GM12878 (cell line): ENCODE results near the gene DMRTC2. TPM values are rescaled to one million over a fixed set of nuclear protein-coding genes. Genes with fewer than 3 reads are reported as not detected.
A peak's percentile ranks its signal among the peaks of the same experiment; 100 is the strongest.

Experiments used
- ASH2L ChIP-seq: fragments of 300-600, 200-600 bp; sonication (generic); IDR thresholded peaks from 2 replicates; pipeline ENCODE4 v1.6.1; 2017; ENCODE audit warnings: low read depth, mild to moderate bottlenecking, borderline replicate concordance
- ESRRA ChIP-seq: IDR thresholded peaks from 2 replicates; pipeline ENCODE4 v1.6.1; 2012; ENCODE audit warnings: mild to moderate bottlenecking, low read length, improper control_type of control experiment
- HDAC6 ChIP-seq: fragments of 200-600 bp; sonication (generic); IDR thresholded peaks from one replicate; pipeline ENCODE4 v1.8.0; 2017; ENCODE audit warnings: antibody characterized with exemption; ENCODE audit not compliant: unreplicated experiment
- JUND ChIP-seq: IDR thresholded peaks from 2 replicates; pipeline ENCODE4 v1.6.1; 2012; ENCODE audit warnings: low read depth, mild to moderate bottlenecking, low read length, improper control_type of control experiment, moderate library complexity
- KDM1A ChIP-seq: fragments of 200-600 bp; sonication (generic); IDR thresholded peaks from 2 replicates; pipeline ENCODE4 v1.6.1; 2016; ENCODE audit warnings: borderline replicate concordance
- MTA3 ChIP-seq: IDR thresholded peaks from 2 replicates; pipeline ENCODE4 v1.6.1; 2012; ENCODE audit warnings: low read length, inconsistent platforms, borderline replicate concordance
- NFIC ChIP-seq: IDR thresholded peaks from 2 replicates; pipeline ENCODE4 v1.6.1; 2012; ENCODE audit warnings: low read depth, mild to moderate bottlenecking, inconsistent platforms, low read length, moderate library complexity
- NFXL1 ChIP-seq: fragments of 450-650 bp; IDR thresholded peaks from 2 replicates; pipeline ENCODE4 v1.6.1; 2017; ENCODE audit warnings: antibody characterized with exemption, mild to moderate bottlenecking, borderline replicate concordance
- NFYB ChIP-seq: IDR thresholded peaks from 2 replicates; pipeline ENCODE4 v1.6.1; 2011; ENCODE audit warnings: low read depth, mild to moderate bottlenecking, low read length, improper control_type of control experiment, moderate library complexity; ENCODE audit not compliant: insufficient read depth
- NR2F1 ChIP-seq: fragments of 450-650 bp; conservative IDR thresholded peaks from 2 replicates; pipeline ENCODE4 v1.6.1; 2017; ENCODE audit warnings: mild to moderate bottlenecking
- NRF1 ChIP-seq: conservative IDR thresholded peaks from 2 replicates; pipeline ENCODE4 v1.6.1; 2011; ENCODE audit warnings: mild to moderate bottlenecking, low read depth, low read length, improper control_type of control experiment
- POLR2A ChIP-seq: IDR thresholded peaks from 2 replicates; pipeline ENCODE4 v1.6.1; 2011; ENCODE audit warnings: low read depth, mild to moderate bottlenecking, low read length
- POU2F2 ChIP-seq: IDR thresholded peaks from 3 replicates; pipeline ENCODE4 v1.6.1; 2011; ENCODE audit warnings: low read depth, mild to moderate bottlenecking, low read length, borderline replicate concordance
- SMARCA5 ChIP-seq: fragments of 450-650 bp; IDR thresholded peaks from 2 replicates; pipeline ENCODE4 v1.6.1; 2017; ENCODE audit warnings: mild to moderate bottlenecking
- SREBF1 ChIP-seq: IDR thresholded peaks from 2 replicates; pipeline ENCODE4 v1.6.1; 2012; ENCODE audit warnings: mild to moderate bottlenecking, low read length
- SREBF2 ChIP-seq: IDR thresholded peaks from 2 replicates; pipeline ENCODE4 v1.6.1; 2012; ENCODE audit warnings: mild to moderate bottlenecking, low read length
- ZBTB40 ChIP-seq: fragments of 450-650 bp; IDR thresholded peaks from 2 replicates; pipeline ENCODE4 v1.6.1; 2016; ENCODE audit warnings: mild to moderate bottlenecking, moderate library complexity, borderline replicate concordance
- ZNF207 ChIP-seq: fragments of 450-650 bp; IDR thresholded peaks from 2 replicates; pipeline ENCODE4 v1.6.1; 2014; ENCODE audit warnings: antibody characterized with exemption, mild to moderate bottlenecking, borderline replicate concordance
- ZSCAN29 ChIP-seq: fragments of 450-650 bp; IDR thresholded peaks from 2 replicates; pipeline ENCODE4 v1.6.1; 2017; ENCODE audit warnings: mild to moderate bottlenecking, moderate library complexity
- polyA plus RNA-seq, 11 experiments: library from polyadenylated mRNA; depleted of rRNA in 4 of 11; unstranded in 6 of 11; stranded (reverse) in 5 of 11; fragments of >200 nt; fragmentation: Nextera tagmentation in 4 of 11; fragmentation: Illumina TruSeq in 1 of 11; extraction: Ambion mirVana in 4 of 11; extraction: Trizol in 1 of 11; gene quantifications; 1 replicate in 1 of 11; 2 replicates in 10 of 11; pipeline versions ENCODE4 v1.2.1 to v1.2.3, GENCODE V29; 2011 to 2016; ENCODE audit warnings: inconsistent platforms in 2 of 11, missing spikeins in 2 of 11, low read depth in 1 of 11
- total RNA-seq, 4 experiments: library from RNA; depleted of rRNA in 3 of 4; stranded (reverse); fragments of >200 nt in 3 of 4; fragmentation: Illumina TruSeq in 1 of 4; extraction: Trizol in 1 of 4; gene quantifications; 2 replicates each; pipeline versions ENCODE4 v1.2.1 to v1.2.3, GENCODE V29; 2013 to 2021
- TF ChIP-seq, protein P1 (sequence below): fragments of 450-650 bp; IDR thresholded peaks from 2 replicates; pipeline ENCODE4 v1.6.1; 2016; ENCODE audit warnings: mild to moderate bottlenecking
- TF ChIP-seq, protein P2 (sequence below), 3 experiments: IDR thresholded peaks in 2 of 3; conservative IDR thresholded peaks in 1 of 3; 2 replicates each; pipeline ENCODE4 v1.5.1; 2011; ENCODE audit warnings: low read depth in 3 of 3, low read length in 3 of 3, mild to moderate bottlenecking in 3 of 3, control low read depth in 2 of 3, moderate library complexity in 2 of 3, inconsistent platforms in 1 of 3, mixed read lengths in 1 of 3; ENCODE audit not compliant: control insufficient read depth in 2 of 3, insufficient read depth in 1 of 3; ENCODE audit errors: extremely low read depth in 1 of 3
- TF ChIP-seq, protein P3 (sequence below): IDR thresholded peaks from 2 replicates; pipeline ENCODE4 v1.6.1; 2011; ENCODE audit warnings: borderline replicate concordance, low read depth, mild to moderate bottlenecking, moderate library complexity, mixed read lengths, low read length; ENCODE audit not compliant: insufficient read depth; ENCODE audit errors: extremely low read length

DMRTC2 gene
- total and polyA plus RNA-seq, 10 of the 15 experiments (the other 5 are each of a cell fraction or from before 2014, with no cell fraction given): not detected

- peak; percentile 39; the same call in 1 of the 2 replicates for TF ChIP-seq ZBTB40
- TF ChIP-seq NFIC: peak; percentile 80; the same call in 1 of the 2 replicates
- no peak for TF ChIP-seq ZNF207
- TF ChIP-seq NFXL1: no peak
- TF ChIP-seq HDAC6: no peak
- peak; percentile 80 for TF ChIP-seq POLR2A
- TF ChIP-seq NRF1: no peak
- TF ChIP-seq, protein P1, sequence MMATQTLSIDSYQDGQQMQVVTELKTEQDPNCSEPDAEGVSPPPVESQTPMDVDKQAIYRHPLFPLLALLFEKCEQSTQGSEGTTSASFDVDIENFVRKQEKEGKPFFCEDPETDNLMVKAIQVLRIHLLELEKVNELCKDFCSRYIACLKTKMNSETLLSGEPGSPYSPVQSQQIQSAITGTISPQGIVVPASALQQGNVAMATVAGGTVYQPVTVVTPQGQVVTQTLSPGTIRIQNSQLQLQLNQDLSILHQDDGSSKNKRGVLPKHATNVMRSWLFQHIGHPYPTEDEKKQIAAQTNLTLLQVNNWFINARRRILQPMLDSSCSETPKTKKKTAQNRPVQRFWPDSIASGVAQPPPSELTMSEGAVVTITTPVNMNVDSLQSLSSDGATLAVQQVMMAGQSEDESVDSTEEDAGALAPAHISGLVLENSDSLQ: no peak; the same call in 1 of the 2 replicates
- no peak for TF ChIP-seq SREBF1
- no peak for TF ChIP-seq ESRRA
- TF ChIP-seq, protein P2, sequence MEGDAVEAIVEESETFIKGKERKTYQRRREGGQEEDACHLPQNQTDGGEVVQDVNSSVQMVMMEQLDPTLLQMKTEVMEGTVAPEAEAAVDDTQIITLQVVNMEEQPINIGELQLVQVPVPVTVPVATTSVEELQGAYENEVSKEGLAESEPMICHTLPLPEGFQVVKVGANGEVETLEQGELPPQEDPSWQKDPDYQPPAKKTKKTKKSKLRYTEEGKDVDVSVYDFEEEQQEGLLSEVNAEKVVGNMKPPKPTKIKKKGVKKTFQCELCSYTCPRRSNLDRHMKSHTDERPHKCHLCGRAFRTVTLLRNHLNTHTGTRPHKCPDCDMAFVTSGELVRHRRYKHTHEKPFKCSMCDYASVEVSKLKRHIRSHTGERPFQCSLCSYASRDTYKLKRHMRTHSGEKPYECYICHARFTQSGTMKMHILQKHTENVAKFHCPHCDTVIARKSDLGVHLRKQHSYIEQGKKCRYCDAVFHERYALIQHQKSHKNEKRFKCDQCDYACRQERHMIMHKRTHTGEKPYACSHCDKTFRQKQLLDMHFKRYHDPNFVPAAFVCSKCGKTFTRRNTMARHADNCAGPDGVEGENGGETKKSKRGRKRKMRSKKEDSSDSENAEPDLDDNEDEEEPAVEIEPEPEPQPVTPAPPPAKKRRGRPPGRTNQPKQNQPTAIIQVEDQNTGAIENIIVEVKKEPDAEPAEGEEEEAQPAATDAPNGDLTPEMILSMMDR (IDR thresholded peaks at IDR 0.05 in 2 of 3, conservative IDR thresholded peaks at IDR 0.05 in 1 of 3; ENCODE audit: control insufficient read depth in 2 of 3, extremely low read depth in 1 of 3, insufficient read depth in 1 of 3, low read depth in 3 of 3, low read length in 3 of 3): no peak
- no peak; the same call in 1 of the 2 replicates for TF ChIP-seq MTA3
- peak; percentile 72; the same call in 2 of the 3 replicates for TF ChIP-seq POU2F2
- TF ChIP-seq SREBF2: no peak
- TF ChIP-seq NFYB: peak; percentile 59
- no peak for TF ChIP-seq ZSCAN29
- no peak for TF ChIP-seq KDM1A
- TF ChIP-seq NR2F1: peak; percentile 87
- TF ChIP-seq SMARCA5: peak; percentile 51; the same call in 1 of the 2 replicates
- TF ChIP-seq ASH2L: no peak
- TF ChIP-seq JUND: peak; percentile 16; the same call in 1 of the 2 replicates
- TF ChIP-seq, protein P3, sequence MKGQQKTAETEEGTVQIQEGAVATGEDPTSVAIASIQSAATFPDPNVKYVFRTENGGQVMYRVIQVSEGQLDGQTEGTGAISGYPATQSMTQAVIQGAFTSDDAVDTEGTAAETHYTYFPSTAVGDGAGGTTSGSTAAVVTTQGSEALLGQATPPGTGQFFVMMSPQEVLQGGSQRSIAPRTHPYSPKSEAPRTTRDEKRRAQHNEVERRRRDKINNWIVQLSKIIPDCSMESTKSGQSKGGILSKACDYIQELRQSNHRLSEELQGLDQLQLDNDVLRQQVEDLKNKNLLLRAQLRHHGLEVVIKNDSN: no peak
Measured at GRCh38 chr19:41876847-41877832, 32.3 kb downstream of the DMRTC2 start, which contains the start of gene CD79A (continued).
